GM19025 (cell line): ENCODE results near the gene NEURL3.
A peak's percentile ranks its signal among the peaks of the same experiment; 100 is the strongest.
"Not testable (repeated sequence)": the region's sequence is repeated elsewhere in the genome, so short reads cannot be mapped to it uniquely, and the experiment has no call there.

ENCODE experiments used
- ATAC-seq: cut with Tn5 transposase; IDR thresholded peaks from one replicate; pipeline ENCODE4 v1.9.1; 2021; ENCODE audit warnings: mild to moderate bottlenecking, low read depth, moderate library complexity; ENCODE audit not compliant: unreplicated experiment

NEURL3 gene

GRCh38 chr2:96509114-96509846 is 4.1 kb upstream of the NEURL3 start:
- ATAC-seq: peak; percentile 62

GRCh38 chr2:96508521-96509113 is 3.5 kb upstream of the NEURL3 start:
- no peak for ATAC-seq

GRCh38 chr2:96507957-96508520 is 2.9 kb upstream of the NEURL3 start:
- ATAC-seq: peak; percentile 39

- no peak for ATAC-seq
Measured at GRCh38 chr2:96506907-96507240, 1.7 kb upstream of the NEURL3 start.

- no peak for ATAC-seq
Measured at GRCh38 chr2:96506016-96506906, 1.1 kb upstream of the NEURL3 start.

GRCh38 chr2:96503637-96504243 is 1.4 kb downstream of the NEURL3 start:
- ATAC-seq: peak; percentile 5

GRCh38 chr2:96502891-96503636 is 2.1 kb downstream of the NEURL3 start:
- ATAC-seq: peak; percentile 47

- no peak for ATAC-seq
Measured at GRCh38 chr2:96501886-96502810, 3.0 kb downstream of the NEURL3 start.

- peak; percentile 42 for ATAC-seq
Measured at GRCh38 chr2:96501471-96501874, 3.7 kb downstream of the NEURL3 start.

GRCh38 chr2:96500385-96501066 is 4.6 kb downstream of the NEURL3 start:
- no peak for ATAC-seq

GRCh38 chr2:96499061-96499960 is 5.8 kb downstream of the NEURL3 start:
- ATAC-seq: no peak

- ATAC-seq: not testable (repeated sequence)
Measured at GRCh38 chr2:96498611-96499010, 6.5 kb downstream of the NEURL3 start.

GRCh38 chr2:96498021-96498431 is 7.1 kb downstream of the NEURL3 start:
- no peak for ATAC-seq

- no peak for ATAC-seq
Measured at GRCh38 chr2:96495982-96496629, 9.1 kb downstream of the NEURL3 start.

- ATAC-seq: no peak
Measured at GRCh38 chr2:96494188-96494587, 11.0 kb downstream of the NEURL3 start.

- no peak for ATAC-seq
Measured at GRCh38 chr2:96493072-96493471, 12.1 kb downstream of the NEURL3 start.
